ENCODE data around the gene TMEM81. TPM values are rescaled to one million over a fixed set of nuclear protein-coding genes. Genes with fewer than 3 reads are reported as not detected.

TMEM81 gene
- total RNA-seq, 1 experiment from 2014 or later = 4.2 TPM

- TF ChIP-seq CTCF (IDR thresholded peaks at IDR 0.05; ENCODE audit: unreplicated experiment) = no peak
These were observed 27.2 kb downstream of the TMEM81 start for GRCh38 chr1:205056956-205057568.

GRCh38 chr1:205056188-205056611 lies 28.1 kb downstream of the TMEM81 start:
- no TSS peak for BruUV-seq (replicated peaks)
- DNase-seq (ENCODE audit: unreplicated experiment) = no peak
- intact Hi-C loops (cut with micrococcal nuclease) = no loop called here
- Mint-ChIP-seq H3K27ac (ENCODE audit: low read depth, unreplicated experiment) (no peak overlapping the region), H3K27me3 (ENCODE audit: insufficient read depth, unreplicated experiment) (peaks cover 75% of the 10 kb centered on the region), H3K4me1 (ENCODE audit: insufficient read depth, unreplicated experiment) (no peaks in the 10 kb centered on the region), H3K36me3 (ENCODE audit: insufficient read depth, unreplicated experiment) (no peaks in the 10 kb centered on the region), H3K4me3 (ENCODE audit: unreplicated experiment) (no peak overlapping the region), H3K9me3 (ENCODE audit: unreplicated experiment) (no peaks in the 10 kb centered on the region)
- CTCF ChIA-PET = interaction anchor here (0.6 to 2.5 kb wide), 7 partner anchors 9 to 248 kb away, joined by 3 to 15 read pairs (median 5); no protein-coding TSS in a partner anchor
- no peak for TF ChIP-seq CTCF (IDR thresholded peaks at IDR 0.05; ENCODE audit: unreplicated experiment)
- POLR2A ChIA-PET = interaction anchor here (1.0 to 1.2 kb wide), 2 partner anchors 18 to 81 kb away, joined by 4 to 5 read pairs; no protein-coding TSS in a partner anchor

More at GRCh38 chr1:205056956-205057568, 27.2 kb downstream of the TMEM81 start:
- H3K9me3 Mint-ChIP-seq (ENCODE audit: unreplicated experiment) = no peaks in the 10 kb centered on the region
- POLR2A ChIA-PET = interaction anchor here (1.0 kb wide), 1 partner anchor 82 kb away, joined by 4 read pairs; no protein-coding TSS in a partner anchor
- H3K27ac Mint-ChIP-seq (ENCODE audit: low read depth, unreplicated experiment) = no peak overlapping the region
- CTCF ChIA-PET = interaction anchor here (0.9 to 2.5 kb wide), 4 partner anchors 9 to 249 kb away, joined by 4 to 15 read pairs (median 6); no protein-coding TSS in a partner anchor
- no peaks in the 10 kb centered on the region for H3K36me3 Mint-ChIP-seq (ENCODE audit: insufficient read depth, unreplicated experiment)
- intact Hi-C loops (cut with micrococcal nuclease) = no loop called here
- H3K4me3 Mint-ChIP-seq (ENCODE audit: unreplicated experiment) = no peak overlapping the region
- no TSS peak for BruUV-seq (replicated peaks)
- no peak for DNase-seq (ENCODE audit: unreplicated experiment)
- H3K4me1 Mint-ChIP-seq (ENCODE audit: insufficient read depth, unreplicated experiment) = no peaks in the 10 kb centered on the region
- peaks cover 67% of the 10 kb centered on the region for H3K27me3 Mint-ChIP-seq (ENCODE audit: insufficient read depth, unreplicated experiment)

DNA sequence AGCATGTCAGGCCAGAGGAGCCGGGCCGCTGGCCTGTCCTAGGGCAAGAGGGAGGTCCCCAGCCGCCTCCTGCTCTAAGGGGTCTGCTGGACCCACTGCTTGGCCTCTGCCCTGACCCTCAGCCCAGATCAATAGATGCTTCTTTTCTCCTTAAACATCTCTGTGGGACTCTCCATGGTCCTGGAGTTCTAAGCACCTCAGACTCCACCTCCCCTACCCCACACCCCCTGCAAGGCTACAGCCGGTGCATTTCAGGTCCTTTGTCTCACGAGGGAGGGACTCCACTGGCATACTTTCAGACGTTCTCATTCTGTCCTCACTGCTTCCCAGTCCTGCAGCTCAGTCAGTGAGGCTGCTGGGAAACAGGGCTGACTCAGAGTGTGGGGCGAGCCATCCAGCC lies 30.2 kb downstream of the TMEM81 start:
- no peak for TF ChIP-seq CTCF (IDR thresholded peaks at IDR 0.05; ENCODE audit: unreplicated experiment)
- no peak overlapping the region for H3K4me3 Mint-ChIP-seq (ENCODE audit: unreplicated experiment)
- no peaks in the 10 kb centered on the region for H3K36me3 Mint-ChIP-seq (ENCODE audit: insufficient read depth, unreplicated experiment)
- no peaks in the 10 kb centered on the region for H3K9me3 Mint-ChIP-seq (ENCODE audit: unreplicated experiment)
- no peak for DNase-seq (ENCODE audit: unreplicated experiment)
- H3K4me1 Mint-ChIP-seq (ENCODE audit: insufficient read depth, unreplicated experiment) = no peaks in the 10 kb centered on the region
- BruUV-seq (replicated peaks) = no TSS peak
- H3K27me3 Mint-ChIP-seq (ENCODE audit: insufficient read depth, unreplicated experiment) = peaks cover 94% of the 10 kb centered on the region
- ChIA-PET CTCF (interaction anchor here (0.6 to 8.7 kb wide), 8 partner anchors 8 to 283 kb away, joined by 3 to 111 read pairs (median 3); no protein-coding TSS in a partner anchor), POLR2A (interaction anchor here (0.7 kb wide), 1 partner anchor 410 kb away, joined by 3 read pairs; no protein-coding TSS in a partner anchor)
- intact Hi-C loops (cut with micrococcal nuclease) = no loop called here
- H3K27ac Mint-ChIP-seq (ENCODE audit: low read depth, unreplicated experiment) = no peak overlapping the region

DNA sequence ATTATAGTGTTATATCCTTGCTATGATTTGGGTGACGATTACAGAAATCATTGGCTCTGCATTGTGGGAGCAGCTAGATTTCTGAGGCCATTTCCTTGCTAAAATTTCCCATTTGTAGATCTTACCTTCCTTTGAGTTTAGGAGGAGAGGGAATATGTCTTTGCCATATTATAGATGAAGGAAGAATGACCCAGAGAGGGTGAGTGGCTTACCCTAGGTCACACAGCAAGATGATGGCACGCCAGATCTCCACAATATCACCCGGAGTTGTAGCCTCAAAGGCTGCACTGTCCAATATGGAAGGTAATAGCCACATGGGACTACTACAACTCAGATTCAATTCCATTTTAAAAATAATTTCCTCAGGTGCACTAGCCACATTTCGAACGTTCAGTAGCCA lies 31.0 kb downstream of the TMEM81 start:
- H3K27ac Mint-ChIP-seq (ENCODE audit: low read depth, unreplicated experiment) = no peak overlapping the region
- peaks cover 94% of the 10 kb centered on the region for H3K27me3 Mint-ChIP-seq (ENCODE audit: insufficient read depth, unreplicated experiment)
- H3K4me3 Mint-ChIP-seq (ENCODE audit: unreplicated experiment) = no peak overlapping the region
- BruUV-seq (replicated peaks) = no TSS peak
- CTCF ChIA-PET = interaction anchor here (0.5 to 8.7 kb wide), 11 partner anchors 9 to 451 kb away, joined by 3 to 111 read pairs (median 3); partner anchors contain the start of genes CDK18 and CNTN2
- H3K36me3 Mint-ChIP-seq (ENCODE audit: insufficient read depth, unreplicated experiment) = no peaks in the 10 kb centered on the region
- POLR2A ChIA-PET = interaction anchor here (1.2 kb wide), 1 partner anchor 52 kb away, joined by 3 read pairs; no protein-coding TSS in a partner anchor
- TF ChIP-seq CTCF (IDR thresholded peaks at IDR 0.05; ENCODE audit: unreplicated experiment) = no peak
- H3K9me3 Mint-ChIP-seq (ENCODE audit: unreplicated experiment) = no peaks in the 10 kb centered on the region
- no peaks in the 10 kb centered on the region for H3K4me1 Mint-ChIP-seq (ENCODE audit: insufficient read depth, unreplicated experiment)
- intact Hi-C loops (cut with micrococcal nuclease) = no loop called here
- DNase-seq (ENCODE audit: unreplicated experiment) = no peak

All from MCF 10A (cell line).